WTC11 (cell line): ENCODE results near the gene ADGRE2. TPM values are rescaled to one million over a fixed set of nuclear protein-coding genes. Genes with fewer than 3 reads are reported as not detected.

Experiments used
- ATAC-seq: fragments of 200-7000 bp; cut with Tn5 transposase; 2 replicates; pipeline ENCODE4 v1.10.0; 2021; ENCODE audit warnings: mild to moderate bottlenecking, moderate library complexity
- CTCF ChIA-PET: fragments of 300-600 bp; sonication (Branson Sonifier 250); formaldehyde crosslinking; loops from one replicate; lab custom pipeline; 2021; ENCODE audit warnings: antibody characterized with exemption; lab: Charles Lee
- POLR2A ChIA-PET: fragments of 350-600 bp; sonication (Branson Sonifier 250); formaldehyde crosslinking; loops from one replicate; lab custom pipeline; 2021; ENCODE audit warnings: antibody characterized with exemption; lab: Charles Lee
- DNase-seq: peaks from one replicate; pipeline ENCODE4 v3.0.0; 2021; ENCODE audit warnings: low spot score
- H3K27ac Mint-ChIP-seq: 2 replicates; pipeline ENCODE4 v1.8.0; 2021; ENCODE audit warnings: mixed read lengths
- H3K27me3 Mint-ChIP-seq: 2 replicates; pipeline ENCODE4 v1.8.0; 2021; ENCODE audit warnings: low read depth, mild to moderate bottlenecking, moderate library complexity, mixed read lengths
- H3K36me3 Mint-ChIP-seq: 2 replicates; pipeline ENCODE4 v1.8.0; 2021; ENCODE audit warnings: mixed read lengths
- H3K4me1 Mint-ChIP-seq: 2 replicates; pipeline ENCODE4 v1.8.0; 2022; ENCODE audit warnings: mixed read lengths
- H3K4me3 Mint-ChIP-seq: 2 replicates; pipeline ENCODE4 v1.8.0; 2021; ENCODE audit warnings: mild to moderate bottlenecking, moderate library complexity, mixed read lengths
- H3K9me3 Mint-ChIP-seq: 2 replicates; pipeline ENCODE4 v1.8.0; 2021; ENCODE audit warnings: mixed read lengths
- CBFB ChIP-seq: sonication (generic); formaldehyde crosslinking; IDR thresholded peaks from 2 replicates; pipeline ENCODE4 v1.8.1; 2022; ENCODE audit warnings: mild to moderate bottlenecking, low read depth, missing genetic modification reagents
- ELF4 ChIP-seq: sonication (generic); formaldehyde crosslinking; IDR thresholded peaks from 2 replicates; pipeline ENCODE4 v1.8.1; 2022; ENCODE audit warnings: low read depth, mild to moderate bottlenecking, moderate library complexity, missing genetic modification reagents
- ERG ChIP-seq: fragments of 250-450 bp; sonication (Bioruptor Pico); IDR thresholded peaks from 2 replicates; pipeline ENCODE4 v1.8.0; 2021; ENCODE audit warnings: mild to moderate bottlenecking
- ESRRA ChIP-seq: sonication (generic); formaldehyde crosslinking; IDR thresholded peaks from 2 replicates; pipeline ENCODE4 v1.8.1; 2022; ENCODE audit warnings: mild to moderate bottlenecking, missing genetic modification reagents, borderline replicate concordance
- ETV6 ChIP-seq: sonication (generic); formaldehyde crosslinking; IDR thresholded peaks from 2 replicates; pipeline ENCODE4 v1.8.1; 2022; ENCODE audit warnings: mild to moderate bottlenecking, missing genetic modification reagents
- FOXJ3 ChIP-seq: sonication (generic); formaldehyde crosslinking; IDR thresholded peaks from 2 replicates; pipeline ENCODE4 v1.9.0; 2021; ENCODE audit warnings: missing genetic modification reagents, mild to moderate bottlenecking, borderline replicate concordance
- FOXP1 ChIP-seq: sonication (generic); formaldehyde crosslinking; IDR thresholded peaks from 2 replicates; pipeline ENCODE4 v1.8.0; 2022; ENCODE audit warnings: missing genetic modification reagents, mild to moderate bottlenecking, moderate library complexity, borderline replicate concordance
- IRF1 ChIP-seq: sonication (generic); formaldehyde crosslinking; IDR thresholded peaks from 2 replicates; pipeline ENCODE4 v1.8.0; 2023; ENCODE audit warnings: missing genetic modification reagents
- JAZF1 ChIP-seq: fragments of 250-450 bp; sonication (Bioruptor Pico); IDR thresholded peaks from 2 replicates; pipeline ENCODE4 v1.9.0; 2021; ENCODE audit warnings: moderate library complexity, mild to moderate bottlenecking, inconsistent platforms
- MXD4 ChIP-seq: fragments of 250-450 bp; sonication (Bioruptor Pico); IDR thresholded peaks from 2 replicates; pipeline ENCODE4 v1.8.0; 2021; ENCODE audit warnings: mild to moderate bottlenecking, moderate library complexity, borderline replicate concordance
- MYBL2 ChIP-seq: sonication (generic); formaldehyde crosslinking; IDR thresholded peaks from 2 replicates; pipeline ENCODE4 v1.8.1; 2023; ENCODE audit warnings: mild to moderate bottlenecking, moderate library complexity, missing genetic modification reagents
- OVOL2 ChIP-seq: fragments of 250-450 bp; sonication (Bioruptor Pico); IDR thresholded peaks from 2 replicates; pipeline ENCODE4 v1.9.0; 2021; ENCODE audit warnings: mild to moderate bottlenecking, borderline replicate concordance
- PRRX2 ChIP-seq: fragments of 250-450 bp; sonication (Bioruptor Pico); IDR thresholded peaks from 2 replicates; pipeline ENCODE4 v1.8.0; 2021; ENCODE audit warnings: mild to moderate bottlenecking
- RELA ChIP-seq: sonication (generic); formaldehyde crosslinking; IDR thresholded peaks from 2 replicates; pipeline ENCODE4 v1.8.1; 2022; ENCODE audit warnings: missing genetic modification reagents, mild to moderate bottlenecking, borderline replicate concordance
- TEAD4 ChIP-seq: sonication (generic); formaldehyde crosslinking; IDR thresholded peaks from 2 replicates; pipeline ENCODE4 v1.8.0; 2022; ENCODE audit warnings: mild to moderate bottlenecking, missing genetic modification reagents
- TP53 ChIP-seq: sonication (generic); formaldehyde crosslinking; IDR thresholded peaks from 2 replicates; pipeline ENCODE4 v1.8.1; 2023; ENCODE audit warnings: mild to moderate bottlenecking, missing genetic modification reagents
- ZBTB21 ChIP-seq: sonication (generic); formaldehyde crosslinking; IDR thresholded peaks from 2 replicates; pipeline ENCODE4 v1.8.1; 2023; ENCODE audit warnings: mild to moderate bottlenecking, missing genetic modification reagents, borderline replicate concordance
- ZNF317 ChIP-seq: sonication (generic); formaldehyde crosslinking; IDR thresholded peaks from 2 replicates; pipeline ENCODE4 v1.8.1; 2023; ENCODE audit warnings: low read depth, mild to moderate bottlenecking, moderate library complexity, missing genetic modification reagents, borderline replicate concordance
- ZNF396 ChIP-seq: fragments of 250-450 bp; sonication (Bioruptor Pico); IDR thresholded peaks from 2 replicates; pipeline ENCODE4 v1.8.0; 2021; ENCODE audit warnings: mild to moderate bottlenecking, moderate library complexity, borderline replicate concordance
- ZNF416 ChIP-seq: fragments of 250-450 bp; sonication (Bioruptor Pico); IDR thresholded peaks from 2 replicates; pipeline ENCODE4 v1.9.0; 2021; ENCODE audit warnings: mild to moderate bottlenecking, inconsistent platforms
- ZNF671 ChIP-seq: fragments of 250-450 bp; sonication (Bioruptor Pico); IDR thresholded peaks from 2 replicates; pipeline ENCODE4 v1.8.0; 2021; ENCODE audit warnings: mild to moderate bottlenecking
- total RNA-seq: library from RNA; stranded (reverse); gene quantifications from 3 replicates; pipeline ENCODE4 v1.2.3, GENCODE V29; 2021
- TF ChIP-seq, protein P1 (sequence below): sonication (generic); formaldehyde crosslinking; IDR thresholded peaks from 2 replicates; pipeline ENCODE4 v1.8.1; 2023; ENCODE audit warnings: mild to moderate bottlenecking, missing genetic modification reagents
- TF ChIP-seq, protein P2 (sequence below): sonication (generic); formaldehyde crosslinking; IDR thresholded peaks from 2 replicates; pipeline ENCODE4 v1.8.0; 2022; ENCODE audit warnings: mild to moderate bottlenecking, missing genetic modification reagents
- TF ChIP-seq, protein P3 (sequence below): fragments of 250-450 bp; sonication (Bioruptor Pico); IDR thresholded peaks from 2 replicates; pipeline ENCODE4 v1.9.0; 2021; ENCODE audit warnings: mild to moderate bottlenecking
- TF ChIP-seq, protein P4 (sequence below): sonication (generic); formaldehyde crosslinking; IDR thresholded peaks from 2 replicates; pipeline ENCODE4 v1.8.1; 2022; ENCODE audit warnings: low read depth, missing genetic modification reagents, borderline replicate concordance

Gene ADGRE2
- total RNA-seq, 1 experiment from 2014 or later, result 4.0 TPM

- TF ChIP-seq MXD4 (CRISPR knock-in tag) (no peak), ZBTB21 (no peak), OVOL2 (CRISPR knock-in tag) (no peak), TEAD4 (no peak)
Measured at GRCh38 chr19:14804765-14805164, 26.4 kb upstream of the ADGRE2 start (continued).

- no peak for TF ChIP-seq ESRRA (CRISPR knock-in tag)
- TF ChIP-seq FOXP1 (CRISPR knock-in tag), result no peak
- TF ChIP-seq, protein P1, sequence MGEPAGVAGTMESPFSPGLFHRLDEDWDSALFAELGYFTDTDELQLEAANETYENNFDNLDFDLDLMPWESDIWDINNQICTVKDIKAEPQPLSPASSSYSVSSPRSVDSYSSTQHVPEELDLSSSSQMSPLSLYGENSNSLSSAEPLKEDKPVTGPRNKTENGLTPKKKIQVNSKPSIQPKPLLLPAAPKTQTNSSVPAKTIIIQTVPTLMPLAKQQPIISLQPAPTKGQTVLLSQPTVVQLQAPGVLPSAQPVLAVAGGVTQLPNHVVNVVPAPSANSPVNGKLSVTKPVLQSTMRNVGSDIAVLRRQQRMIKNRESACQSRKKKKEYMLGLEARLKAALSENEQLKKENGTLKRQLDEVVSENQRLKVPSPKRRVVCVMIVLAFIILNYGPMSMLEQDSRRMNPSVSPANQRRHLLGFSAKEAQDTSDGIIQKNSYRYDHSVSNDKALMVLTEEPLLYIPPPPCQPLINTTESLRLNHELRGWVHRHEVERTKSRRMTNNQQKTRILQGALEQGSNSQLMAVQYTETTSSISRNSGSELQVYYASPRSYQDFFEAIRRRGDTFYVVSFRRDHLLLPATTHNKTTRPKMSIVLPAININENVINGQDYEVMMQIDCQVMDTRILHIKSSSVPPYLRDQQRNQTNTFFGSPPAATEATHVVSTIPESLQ (CRISPR knock-in tag), result no peak
- TF ChIP-seq IRF1, result no peak
- DNase-seq, result no peak
- ChIA-PET CTCF (interaction anchor here (2.9 kb wide), 1 partner anchor 13 kb away, joined by 18 read pairs; no protein-coding TSS in a partner anchor), POLR2A (no interaction called here)
- Mint-ChIP-seq H3K4me1 (peaks cover 6% of the 10 kb centered on the region), H3K27ac (no peak overlapping the region), H3K9me3 (no peaks in the 10 kb centered on the region), H3K36me3 (no peaks in the 10 kb centered on the region), H3K4me3 (no peak overlapping the region), H3K27me3 (no peaks in the 10 kb centered on the region; the same call in 1 of the 2 replicates)
- ATAC-seq, result no peak
Measured at GRCh38 chr19:14798760-14799159, 20.4 kb upstream of the ADGRE2 start.

DNA sequence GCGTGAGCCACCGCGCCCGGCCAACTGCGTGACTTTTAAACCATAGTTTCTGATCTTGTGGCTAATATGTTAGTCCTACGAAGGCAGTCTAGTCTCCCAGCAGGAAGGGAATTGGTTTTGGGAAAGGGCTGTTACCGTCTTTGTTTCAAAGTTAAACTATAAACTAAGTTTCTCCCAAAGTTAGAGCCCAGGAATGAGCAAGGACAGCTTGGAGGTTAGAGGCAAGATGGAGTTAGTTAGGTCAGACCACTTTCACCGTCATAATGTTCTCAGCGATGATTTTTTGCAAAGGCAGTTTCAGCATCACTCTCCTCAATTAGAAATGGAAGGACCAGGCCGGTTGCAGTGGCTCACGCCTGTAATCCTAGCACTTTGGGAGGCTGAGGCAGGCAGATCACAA lies 17.7 kb upstream of the ADGRE2 start:
- no peaks in the 10 kb centered on the region for H3K9me3 Mint-ChIP-seq
- H3K27ac Mint-ChIP-seq, result no peak overlapping the region
- ATAC-seq, result no peak
- ChIA-PET POLR2A (interaction anchor here (0.6 kb wide), 1 partner anchor 1974 kb away, joined by 3 read pairs; no protein-coding TSS in a partner anchor), CTCF (interaction anchor here (2.9 kb wide), 1 partner anchor 10 kb away, joined by 16 read pairs; no protein-coding TSS in a partner anchor)
- TF ChIP-seq TP53 (CRISPR knock-in tag) (no peak), MYBL2 (no peak), FOXJ3 (CRISPR knock-in tag) (no peak), ZNF671 (no peak), ETV6 (no peak)
- TF ChIP-seq, protein P2, sequence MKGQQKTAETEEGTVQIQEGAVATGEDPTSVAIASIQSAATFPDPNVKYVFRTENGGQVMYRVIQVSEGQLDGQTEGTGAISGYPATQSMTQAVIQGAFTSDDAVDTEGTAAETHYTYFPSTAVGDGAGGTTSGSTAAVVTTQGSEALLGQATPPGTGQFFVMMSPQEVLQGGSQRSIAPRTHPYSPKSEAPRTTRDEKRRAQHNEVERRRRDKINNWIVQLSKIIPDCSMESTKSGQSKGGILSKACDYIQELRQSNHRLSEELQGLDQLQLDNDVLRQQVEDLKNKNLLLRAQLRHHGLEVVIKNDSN (CRISPR knock-in tag), result no peak
- TF ChIP-seq, protein P3, sequence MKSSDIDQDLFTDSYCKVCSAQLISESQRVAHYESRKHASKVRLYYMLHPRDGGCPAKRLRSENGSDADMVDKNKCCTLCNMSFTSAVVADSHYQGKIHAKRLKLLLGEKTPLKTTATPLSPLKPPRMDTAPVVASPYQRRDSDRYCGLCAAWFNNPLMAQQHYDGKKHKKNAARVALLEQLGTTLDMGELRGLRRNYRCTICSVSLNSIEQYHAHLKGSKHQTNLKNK (CRISPR knock-in tag), result no peak
- H3K4me1 Mint-ChIP-seq, result peaks cover 6% of the 10 kb centered on the region
- no peak overlapping the region for H3K4me3 Mint-ChIP-seq
- H3K36me3 Mint-ChIP-seq, result no peaks in the 10 kb centered on the region
- H3K27me3 Mint-ChIP-seq, result peaks cover 5% of the 10 kb centered on the region; the same call in 1 of the 2 replicates
- DNase-seq, result no peak

- Mint-ChIP-seq H3K4me3 (no peak overlapping the region), H3K27me3 (peaks cover 5% of the 10 kb centered on the region; the same call in 1 of the 2 replicates), H3K27ac (no peak overlapping the region), H3K4me1 (peaks cover 6% of the 10 kb centered on the region), H3K36me3 (no peaks in the 10 kb centered on the region), H3K9me3 (no peaks in the 10 kb centered on the region)
- ChIA-PET POLR2A (no interaction called here), CTCF (interaction anchor here (2.9 kb wide), 1 partner anchor 9 kb away, joined by 16 read pairs; no protein-coding TSS in a partner anchor)
- DNase-seq (no peak), ATAC-seq (no peak)
- TF ChIP-seq ZNF396 (no peak), ERG (no peak), ZNF416 (no peak), JAZF1 (CRISPR knock-in tag) (no peak), ZNF317 (CRISPR knock-in tag) (no peak), RELA (no peak), ELF4 (no peak), PRRX2 (CRISPR knock-in tag) (no peak), CBFB (CRISPR knock-in tag) (no peak)
- TF ChIP-seq, protein P4, sequence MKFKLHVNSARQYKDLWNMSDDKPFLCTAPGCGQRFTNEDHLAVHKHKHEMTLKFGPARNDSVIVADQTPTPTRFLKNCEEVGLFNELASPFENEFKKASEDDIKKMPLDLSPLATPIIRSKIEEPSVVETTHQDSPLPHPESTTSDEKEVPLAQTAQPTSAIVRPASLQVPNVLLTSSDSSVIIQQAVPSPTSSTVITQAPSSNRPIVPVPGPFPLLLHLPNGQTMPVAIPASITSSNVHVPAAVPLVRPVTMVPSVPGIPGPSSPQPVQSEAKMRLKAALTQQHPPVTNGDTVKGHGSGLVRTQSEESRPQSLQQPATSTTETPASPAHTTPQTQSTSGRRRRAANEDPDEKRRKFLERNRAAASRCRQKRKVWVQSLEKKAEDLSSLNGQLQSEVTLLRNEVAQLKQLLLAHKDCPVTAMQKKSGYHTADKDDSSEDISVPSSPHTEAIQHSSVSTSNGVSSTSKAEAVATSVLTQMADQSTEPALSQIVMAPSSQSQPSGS (CRISPR knock-in tag), result no peak
Measured at GRCh38 chr19:14795078-14795721, 16.8 kb upstream of the ADGRE2 start.
